ENCODE data around the gene AHI1.

Gene AHI1

GRCh38 chr6:135395136-135395535, 102.4 kb downstream of the AHI1 start:
- H3K36me3 ChIP-seq (ENCODE audit: insufficient read depth): no peaks in the 10 kb centered on the region
- no peaks in the 10 kb centered on the region for H3K27me3 ChIP-seq (ENCODE audit: insufficient read depth, low read depth)
- H3K4me1 ChIP-seq (ENCODE audit: low read depth, poor library complexity, severe bottlenecking): no peaks in the 10 kb centered on the region
- no peaks in the 10 kb centered on the region for H4K20me1 ChIP-seq (ENCODE audit: insufficient read depth)
- H2AFZ ChIP-seq (ENCODE audit: low read depth): no peak overlapping the region
- H3K4me3 ChIP-seq (IDR thresholded peaks at IDR 0.05; ENCODE audit: insufficient read depth, low read depth, low read length): no peak overlapping the region
- no peak overlapping the region for H3K9ac ChIP-seq
- no peak overlapping the region for H3K4me2 ChIP-seq
- TF ChIP-seq CTCF (conservative IDR thresholded peaks at IDR 0.05; ENCODE audit: low read depth, low read length): no peak
- no peak overlapping the region for H3K27ac ChIP-seq
- H3K79me2 ChIP-seq (ENCODE audit: insufficient read depth, low read depth): no peaks in the 10 kb centered on the region

- H3K4me3 ChIP-seq (IDR thresholded peaks at IDR 0.05; ENCODE audit: insufficient read depth, low read depth, low read length): no peak overlapping the region
- no peaks in the 10 kb centered on the region for H3K36me3 ChIP-seq (ENCODE audit: insufficient read depth)
- no peak overlapping the region for H2AFZ ChIP-seq (ENCODE audit: low read depth)
- TF ChIP-seq CTCF (conservative IDR thresholded peaks at IDR 0.05; ENCODE audit: low read depth, low read length): no peak
- no peak overlapping the region for H3K27ac ChIP-seq
- no peaks in the 10 kb centered on the region for H3K27me3 ChIP-seq (ENCODE audit: insufficient read depth, low read depth)
- H3K4me2 ChIP-seq: no peak overlapping the region
- no peaks in the 10 kb centered on the region for H3K79me2 ChIP-seq (ENCODE audit: insufficient read depth, low read depth)
- no peak overlapping the region for H3K9ac ChIP-seq
- no peaks in the 10 kb centered on the region for H4K20me1 ChIP-seq (ENCODE audit: insufficient read depth)
- H3K4me1 ChIP-seq (ENCODE audit: low read depth, poor library complexity, severe bottlenecking): no peaks in the 10 kb centered on the region
These were observed 104.3 kb downstream of the AHI1 start for GRCh38 chr6:135393289-135393688.

- Histone ChIP-seq H3K27me3 (ENCODE audit: insufficient read depth, low read depth) (no peaks in the 10 kb centered on the region), H3K79me2 (ENCODE audit: insufficient read depth, low read depth) (no peaks in the 10 kb centered on the region), H3K4me2 (no peak overlapping the region), H3K4me3 (IDR thresholded peaks at IDR 0.05; ENCODE audit: insufficient read depth, low read depth, low read length) (no peak overlapping the region), H3K9ac (no peak overlapping the region), H2AFZ (ENCODE audit: low read depth) (no peak overlapping the region), H3K27ac (no peak overlapping the region), H3K4me1 (ENCODE audit: low read depth, poor library complexity, severe bottlenecking) (no peaks in the 10 kb centered on the region), H3K36me3 (ENCODE audit: insufficient read depth) (no peaks in the 10 kb centered on the region), H4K20me1 (ENCODE audit: insufficient read depth) (no peaks in the 10 kb centered on the region)
- TF ChIP-seq CTCF (conservative IDR thresholded peaks at IDR 0.05; ENCODE audit: low read depth, low read length): no peak
These were observed 107.1 kb downstream of the AHI1 start for GRCh38 chr6:135390458-135390857.

- Histone ChIP-seq H3K4me1 (ENCODE audit: low read depth, poor library complexity, severe bottlenecking) (peaks cover 8% of the 10 kb centered on the region), H3K27me3 (ENCODE audit: insufficient read depth, low read depth) (no peaks in the 10 kb centered on the region), H3K4me3 (IDR thresholded peaks at IDR 0.05; ENCODE audit: insufficient read depth, low read depth, low read length) (no peak overlapping the region), H2AFZ (ENCODE audit: low read depth) (no peak overlapping the region), H3K27ac (no peak overlapping the region), H3K4me2 (no peak overlapping the region), H4K20me1 (ENCODE audit: insufficient read depth) (no peaks in the 10 kb centered on the region), H3K79me2 (ENCODE audit: insufficient read depth, low read depth) (no peaks in the 10 kb centered on the region), H3K9ac (no peak overlapping the region), H3K36me3 (ENCODE audit: insufficient read depth) (no peaks in the 10 kb centered on the region)
- TF ChIP-seq CTCF (conservative IDR thresholded peaks at IDR 0.05; ENCODE audit: low read depth, low read length): no peak
These were observed 112.2 kb downstream of the AHI1 start for GRCh38 chr6:135385299-135385698.

Measured in KMS-11 (cell line).